ENCODE measurements around the gene MED27. TPM values are rescaled to one million over a fixed set of nuclear protein-coding genes. Genes with fewer than 3 reads are reported as not detected.
A peak's percentile ranks its signal among the peaks of the same experiment; 100 is the strongest.

MED27 gene
- total RNA-seq, 1 donor = 25.7 TPM

- H3K27ac ChIP-seq (ENCODE audit: low read depth, low read length) = no peak overlapping the region
- H3K4me3 ChIP-seq (ENCODE audit: insufficient read depth, low read length) = no peak overlapping the region
- no peaks in the 10 kb centered on the region for H4K20me1 ChIP-seq (ENCODE audit: insufficient read depth, low read length)
- peaks cover 4% of the 10 kb centered on the region for H3K4me1 ChIP-seq (ENCODE audit: insufficient read depth, low read length)
- DNase-seq (ENCODE audit: insufficient read length, low spot score, missing footprints) = no peak
- H3K4me2 ChIP-seq (ENCODE audit: insufficient read depth, low read length) = no peak overlapping the region
- TF ChIP-seq CTCF (IDR thresholded peaks at IDR 0.05; ENCODE audit: extremely low read depth, low read depth, low read length) = no peak
- H3K36me3 ChIP-seq (ENCODE audit: insufficient read depth, low read length) = peaks cover 7% of the 10 kb centered on the region
- H2AFZ ChIP-seq (ENCODE audit: low read length) = no peak overlapping the region
- H3K9me3 ChIP-seq (ENCODE audit: low read depth, low read length) = no peaks in the 10 kb centered on the region
- H3K27me3 ChIP-seq (ENCODE audit: insufficient read depth, low read length) = no peaks in the 10 kb centered on the region
- no peaks in the 10 kb centered on the region for H3K79me2 ChIP-seq (ENCODE audit: insufficient read depth, low read length)
Measured at GRCh38 chr9:131892162-131892707, 187.4 kb downstream of the MED27 start.

GRCh38 chr9:131891598-131891997 lies 188.1 kb downstream of the MED27 start:
- DNase-seq (ENCODE audit: insufficient read length, low spot score, missing footprints) = no peak
- Histone ChIP-seq H3K4me2 (ENCODE audit: insufficient read depth, low read length) (no peak overlapping the region), H4K20me1 (ENCODE audit: insufficient read depth, low read length) (no peaks in the 10 kb centered on the region), H3K27me3 (ENCODE audit: insufficient read depth, low read length) (no peaks in the 10 kb centered on the region), H3K4me3 (ENCODE audit: insufficient read depth, low read length) (no peak overlapping the region), H3K79me2 (ENCODE audit: insufficient read depth, low read length) (no peaks in the 10 kb centered on the region), H3K4me1 (ENCODE audit: insufficient read depth, low read length) (peaks cover 4% of the 10 kb centered on the region), H3K9me3 (ENCODE audit: low read depth, low read length) (no peaks in the 10 kb centered on the region), H3K27ac (ENCODE audit: low read depth, low read length) (no peak overlapping the region), H3K36me3 (ENCODE audit: insufficient read depth, low read length) (peaks cover 7% of the 10 kb centered on the region), H2AFZ (ENCODE audit: low read length) (no peak overlapping the region)
- no peak for TF ChIP-seq CTCF (IDR thresholded peaks at IDR 0.05; ENCODE audit: extremely low read depth, low read depth, low read length)

GRCh38 chr9:131889437-131890251 lies 190.0 kb downstream of the MED27 start:
- H3K27ac ChIP-seq (ENCODE audit: low read depth, low read length) = no peak overlapping the region
- H3K36me3 ChIP-seq (ENCODE audit: insufficient read depth, low read length) = peaks cover 7% of the 10 kb centered on the region
- no peaks in the 10 kb centered on the region for H3K9me3 ChIP-seq (ENCODE audit: low read depth, low read length)
- peaks cover 4% of the 10 kb centered on the region for H3K4me1 ChIP-seq (ENCODE audit: insufficient read depth, low read length)
- H2AFZ ChIP-seq (ENCODE audit: low read length) = no peak overlapping the region
- TF ChIP-seq CTCF (IDR thresholded peaks at IDR 0.05; ENCODE audit: extremely low read depth, low read depth, low read length) = no peak
- H4K20me1 ChIP-seq (ENCODE audit: insufficient read depth, low read length) = peaks cover 2% of the 10 kb centered on the region
- H3K79me2 ChIP-seq (ENCODE audit: insufficient read depth, low read length) = no peaks in the 10 kb centered on the region
- no peak overlapping the region for H3K4me2 ChIP-seq (ENCODE audit: insufficient read depth, low read length)
- H3K4me3 ChIP-seq (ENCODE audit: insufficient read depth, low read length) = no peak overlapping the region
- H3K27me3 ChIP-seq (ENCODE audit: insufficient read depth, low read length) = no peaks in the 10 kb centered on the region
- peak; percentile 46 for DNase-seq (ENCODE audit: insufficient read length, low spot score, missing footprints)

- Histone ChIP-seq H3K9me3 (ENCODE audit: low read depth, low read length) (no peaks in the 10 kb centered on the region), H3K79me2 (ENCODE audit: insufficient read depth, low read length) (no peaks in the 10 kb centered on the region), H3K4me2 (ENCODE audit: insufficient read depth, low read length) (no peak overlapping the region), H4K20me1 (ENCODE audit: insufficient read depth, low read length) (peaks cover 2% of the 10 kb centered on the region), H3K4me3 (ENCODE audit: insufficient read depth, low read length) (no peak overlapping the region), H3K27me3 (ENCODE audit: insufficient read depth, low read length) (no peaks in the 10 kb centered on the region), H3K36me3 (ENCODE audit: insufficient read depth, low read length) (peaks cover 7% of the 10 kb centered on the region), H3K4me1 (ENCODE audit: insufficient read depth, low read length) (peaks cover 4% of the 10 kb centered on the region), H2AFZ (ENCODE audit: low read length) (no peak overlapping the region), H3K27ac (ENCODE audit: low read depth, low read length) (no peak overlapping the region)
- DNase-seq (ENCODE audit: insufficient read length, low spot score, missing footprints) = no peak
- no peak for TF ChIP-seq CTCF (IDR thresholded peaks at IDR 0.05; ENCODE audit: extremely low read depth, low read depth, low read length)
Measured at GRCh38 chr9:131888923-131889322, 190.7 kb downstream of the MED27 start.
